Ovary (tissue), 3 donors: ENCODE measurements around the gene CDH18.

Source experiments
- EP300 ChIP-seq: sonication (generic); formaldehyde crosslinking; IDR thresholded peaks from one replicate; pipeline ENCODE4 v1.6.1; 2017; ENCODE audit warnings: antibody characterized with exemption
- POLR2A ChIP-seq: fragments of 450-650 bp; IDR thresholded peaks from one replicate; pipeline ENCODE4 v1.6.1; 2017; ENCODE audit warnings: antibody characterized with exemption, mild to moderate bottlenecking, moderate library complexity
- TF ChIP-seq, protein P1 (sequence below), 3 donors: fragments of 450-650 bp in 2 of 3; fragments of 200-600 bp in 1 of 3; IDR thresholded peaks; one replicate each; pipeline versions ENCODE4 v1.5.1 to v1.8.0; 2016 to 2022; ENCODE audit warnings: antibody characterized with exemption in 3 of 3, mild to moderate bottlenecking in 1 of 3
- donor health status: DM: no; HTN: no; CAD: no.

DNA sequence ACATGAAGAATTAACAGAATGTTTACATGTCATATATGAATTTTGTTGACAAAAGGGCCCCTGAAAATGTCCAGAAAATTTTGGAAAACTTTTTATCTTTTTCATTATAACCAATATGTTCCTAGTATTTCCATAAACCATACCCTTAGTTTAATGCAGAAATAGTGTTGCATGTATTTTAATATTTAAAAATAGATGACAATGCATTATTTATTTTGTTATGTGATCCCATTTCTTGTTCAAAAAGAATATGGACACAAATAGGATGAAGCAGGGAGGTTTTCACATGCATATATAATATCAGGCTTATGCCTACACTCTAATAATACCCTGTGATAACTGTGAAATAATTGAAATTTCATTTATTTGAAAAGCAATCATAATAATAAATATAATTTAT lies 500.5 kb downstream of the CDH18 start:
- TF ChIP-seq, protein P1, sequence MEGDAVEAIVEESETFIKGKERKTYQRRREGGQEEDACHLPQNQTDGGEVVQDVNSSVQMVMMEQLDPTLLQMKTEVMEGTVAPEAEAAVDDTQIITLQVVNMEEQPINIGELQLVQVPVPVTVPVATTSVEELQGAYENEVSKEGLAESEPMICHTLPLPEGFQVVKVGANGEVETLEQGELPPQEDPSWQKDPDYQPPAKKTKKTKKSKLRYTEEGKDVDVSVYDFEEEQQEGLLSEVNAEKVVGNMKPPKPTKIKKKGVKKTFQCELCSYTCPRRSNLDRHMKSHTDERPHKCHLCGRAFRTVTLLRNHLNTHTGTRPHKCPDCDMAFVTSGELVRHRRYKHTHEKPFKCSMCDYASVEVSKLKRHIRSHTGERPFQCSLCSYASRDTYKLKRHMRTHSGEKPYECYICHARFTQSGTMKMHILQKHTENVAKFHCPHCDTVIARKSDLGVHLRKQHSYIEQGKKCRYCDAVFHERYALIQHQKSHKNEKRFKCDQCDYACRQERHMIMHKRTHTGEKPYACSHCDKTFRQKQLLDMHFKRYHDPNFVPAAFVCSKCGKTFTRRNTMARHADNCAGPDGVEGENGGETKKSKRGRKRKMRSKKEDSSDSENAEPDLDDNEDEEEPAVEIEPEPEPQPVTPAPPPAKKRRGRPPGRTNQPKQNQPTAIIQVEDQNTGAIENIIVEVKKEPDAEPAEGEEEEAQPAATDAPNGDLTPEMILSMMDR (IDR thresholded peaks at IDR 0.05), result no peak
- TF ChIP-seq POLR2A, result no peak
- no peak for TF ChIP-seq EP300
